HG03095 (cell line): ENCODE measurements around the gene NUP210.
"Not testable (repeated sequence)": the region's sequence is repeated elsewhere in the genome, so short reads cannot be mapped to it uniquely, and the experiment has no call there.

Experiments
- ATAC-seq: cut with Tn5 transposase; IDR thresholded peaks from one replicate; pipeline ENCODE4 v1.9.1; 2021; ENCODE audit warnings: moderate library complexity; ENCODE audit not compliant: unreplicated experiment

Gene NUP210

GRCh38 chr3:13430411-13430875 is 10.3 kb upstream of the NUP210 start:
- not testable (repeated sequence) for ATAC-seq

GRCh38 chr3:13429631-13430291 is 9.6 kb upstream of the NUP210 start:
- no peak for ATAC-seq

- not testable (repeated sequence) for ATAC-seq
These were observed 8.6 kb upstream of the NUP210 start for GRCh38 chr3:13428678-13429077.

GRCh38 chr3:13427662-13428603 is 7.8 kb upstream of the NUP210 start:
- ATAC-seq = no peak

- ATAC-seq = no peak
These were observed 6.5 kb upstream of the NUP210 start for GRCh38 chr3:13426591-13426990.

- no peak for ATAC-seq
These were observed 5.6 kb upstream of the NUP210 start for GRCh38 chr3:13425689-13426088.

GRCh38 chr3:13424865-13425617 is 4.9 kb upstream of the NUP210 start:
- no peak for ATAC-seq

- no peak for ATAC-seq
These were observed 4.2 kb upstream of the NUP210 start for GRCh38 chr3:13424141-13424844.

- ATAC-seq = no peak
These were observed 976 bp upstream of the NUP210 start for GRCh38 chr3:13420831-13421765.

- ATAC-seq = peak; percentile 40
These were observed 547 bp downstream of the NUP210 start for GRCh38 chr3:13419505-13420044.

GRCh38 chr3:13417166-13417947 is 2.8 kb downstream of the NUP210 start:
- ATAC-seq = no peak

- ATAC-seq = no peak
These were observed 3.9 kb downstream of the NUP210 start for GRCh38 chr3:13415997-13416793.

GRCh38 chr3:13415236-13415986 is 4.7 kb downstream of the NUP210 start:
- ATAC-seq = no peak

- ATAC-seq = peak; percentile 88
These were observed 5.9 kb downstream of the NUP210 start for GRCh38 chr3:13414040-13414729.

GRCh38 chr3:13411186-13411860 is 8.8 kb downstream of the NUP210 start:
- no peak for ATAC-seq

GRCh38 chr3:13408890-13409289 is 11.2 kb downstream of the NUP210 start:
- no peak for ATAC-seq
